PFSK-1 (cell line): ENCODE results near the gene ZFC3H1.

Experiments used
- FOXP2 ChIP-seq: optimal IDR thresholded peaks from 2 replicates; pipeline ENCODE3; 2011; ENCODE audit warnings: borderline replicate concordance, control low read depth, inconsistent platforms; ENCODE audit not compliant: insufficient read depth; ENCODE audit errors: extremely low read length, extremely low read depth
- POLR2AphosphoS5 ChIP-seq: IDR thresholded peaks from 2 replicates; pipeline ENCODE4 v1.6.1; 2012; ENCODE audit warnings: low read depth, mild to moderate bottlenecking, control low read depth, low read length, moderate library complexity
- SIN3A ChIP-seq: IDR thresholded peaks from 2 replicates; pipeline ENCODE4 v1.6.1; 2012; ENCODE audit warnings: mild to moderate bottlenecking, low read length, moderate library complexity, borderline replicate concordance; ENCODE audit not compliant: insufficient read depth
- TAF1 ChIP-seq: IDR thresholded peaks from 2 replicates; pipeline ENCODE4 v1.6.1; 2012; ENCODE audit warnings: low read length, control low read depth, borderline replicate concordance; ENCODE audit not compliant: insufficient read depth
- TF ChIP-seq, protein P1 (sequence below), 2 experiments: IDR thresholded peaks; 2 replicates each; pipeline versions ENCODE4 v1.6.1 to v1.8.0; 2011 to 2012; ENCODE audit warnings: low read depth in 2 of 2, low read length in 2 of 2, control low read depth in 1 of 2, inconsistent platforms in 1 of 2, mild to moderate bottlenecking in 1 of 2, moderate library complexity in 1 of 2; ENCODE audit not compliant: insufficient read depth in 1 of 2

The ZFC3H1 gene

GRCh38 chr12:71662849-71663560, 643 bp downstream of the ZFC3H1 start:
- TF ChIP-seq SIN3A (peak; percentile 31; the same call in 1 of the 2 replicates), TAF1 (no peak)

GRCh38 chr12:71661977-71662530, 1.6 kb downstream of the ZFC3H1 start:
- 0 out of 2 replicates have a peak, but pooled peaks have one; percentile 1 for TF ChIP-seq SIN3A
- no peak for TF ChIP-seq POLR2AphosphoS5

- no peak for TF ChIP-seq SIN3A
- TF ChIP-seq TAF1: no peak
- TF ChIP-seq, protein P1, sequence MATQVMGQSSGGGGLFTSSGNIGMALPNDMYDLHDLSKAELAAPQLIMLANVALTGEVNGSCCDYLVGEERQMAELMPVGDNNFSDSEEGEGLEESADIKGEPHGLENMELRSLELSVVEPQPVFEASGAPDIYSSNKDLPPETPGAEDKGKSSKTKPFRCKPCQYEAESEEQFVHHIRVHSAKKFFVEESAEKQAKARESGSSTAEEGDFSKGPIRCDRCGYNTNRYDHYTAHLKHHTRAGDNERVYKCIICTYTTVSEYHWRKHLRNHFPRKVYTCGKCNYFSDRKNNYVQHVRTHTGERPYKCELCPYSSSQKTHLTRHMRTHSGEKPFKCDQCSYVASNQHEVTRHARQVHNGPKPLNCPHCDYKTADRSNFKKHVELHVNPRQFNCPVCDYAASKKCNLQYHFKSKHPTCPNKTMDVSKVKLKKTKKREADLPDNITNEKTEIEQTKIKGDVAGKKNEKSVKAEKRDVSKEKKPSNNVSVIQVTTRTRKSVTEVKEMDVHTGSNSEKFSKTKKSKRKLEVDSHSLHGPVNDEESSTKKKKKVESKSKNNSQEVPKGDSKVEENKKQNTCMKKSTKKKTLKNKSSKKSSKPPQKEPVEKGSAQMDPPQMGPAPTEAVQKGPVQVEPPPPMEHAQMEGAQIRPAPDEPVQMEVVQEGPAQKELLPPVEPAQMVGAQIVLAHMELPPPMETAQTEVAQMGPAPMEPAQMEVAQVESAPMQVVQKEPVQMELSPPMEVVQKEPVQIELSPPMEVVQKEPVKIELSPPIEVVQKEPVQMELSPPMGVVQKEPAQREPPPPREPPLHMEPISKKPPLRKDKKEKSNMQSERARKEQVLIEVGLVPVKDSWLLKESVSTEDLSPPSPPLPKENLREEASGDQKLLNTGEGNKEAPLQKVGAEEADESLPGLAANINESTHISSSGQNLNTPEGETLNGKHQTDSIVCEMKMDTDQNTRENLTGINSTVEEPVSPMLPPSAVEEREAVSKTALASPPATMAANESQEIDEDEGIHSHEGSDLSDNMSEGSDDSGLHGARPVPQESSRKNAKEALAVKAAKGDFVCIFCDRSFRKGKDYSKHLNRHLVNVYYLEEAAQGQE (IDR thresholded peaks at IDR 0.05; ENCODE audit: insufficient read depth in 1 of 2, low read depth in 2 of 2, low read length in 2 of 2): no peak
- no peak for TF ChIP-seq POLR2AphosphoS5
- TF ChIP-seq FOXP2: no peak
These were observed 6.9 kb downstream of the ZFC3H1 start for GRCh38 chr12:71656740-71657139.

DNA sequence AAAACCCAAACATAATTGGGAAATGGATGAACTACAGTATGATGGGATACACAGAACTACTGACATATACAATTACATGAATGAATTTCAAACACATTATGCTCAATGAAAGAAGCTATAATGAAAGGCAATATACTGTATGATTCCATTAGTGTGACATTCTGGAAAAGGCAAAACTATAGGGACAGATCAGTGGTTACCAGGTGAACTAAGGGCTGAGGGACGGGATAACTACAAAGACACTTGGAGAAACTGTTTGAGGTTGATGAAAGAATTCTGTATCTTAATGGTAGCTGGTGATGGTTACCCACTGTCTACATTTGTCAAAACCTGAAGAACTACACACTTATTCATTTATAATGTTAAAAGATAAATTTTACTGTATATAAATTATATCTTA, 7.7 kb downstream of the ZFC3H1 start:
- TF ChIP-seq TAF1 (no peak), POLR2AphosphoS5 (no peak), FOXP2 (no peak), SIN3A (no peak)
- TF ChIP-seq, protein P1 (IDR thresholded peaks at IDR 0.05; ENCODE audit: insufficient read depth in 1 of 2, low read depth in 2 of 2, low read length in 2 of 2): no peak

DNA sequence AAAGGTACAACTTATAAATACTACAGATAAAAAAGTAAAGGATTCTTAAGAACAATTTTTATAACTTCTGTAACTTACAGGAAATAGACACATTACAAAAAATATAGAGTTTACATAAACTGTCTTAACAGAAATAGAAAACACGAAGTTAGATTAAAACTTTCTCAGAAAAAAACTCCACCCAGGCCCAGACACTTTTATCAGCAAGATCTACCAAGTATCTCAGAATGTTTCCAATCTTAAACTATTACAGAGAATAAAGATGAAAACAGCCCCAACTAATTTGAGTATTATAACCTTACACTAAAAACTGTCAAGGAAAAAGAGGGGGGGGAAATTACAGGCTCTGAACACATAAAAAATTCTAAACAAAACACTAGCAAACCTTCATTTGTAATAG, 8.2 kb downstream of the ZFC3H1 start:
- TF ChIP-seq, protein P1 (IDR thresholded peaks at IDR 0.05; ENCODE audit: insufficient read depth in 1 of 2, low read depth in 2 of 2, low read length in 2 of 2): no peak
- TF ChIP-seq POLR2AphosphoS5 (no peak), SIN3A (no peak), TAF1 (no peak), FOXP2 (no peak)

- TF ChIP-seq FOXP2: no peak
- no peak for TF ChIP-seq SIN3A
- TF ChIP-seq, protein P1 (IDR thresholded peaks at IDR 0.05; ENCODE audit: insufficient read depth in 1 of 2, low read depth in 2 of 2, low read length in 2 of 2): no peak
- no peak for TF ChIP-seq POLR2AphosphoS5
- no peak for TF ChIP-seq TAF1
These were observed 9.4 kb downstream of the ZFC3H1 start for GRCh38 chr12:71654200-71654599.
